Endodermal cell (in vitro differentiated cells): ENCODE measurements around the gene RPL36. TPM values are rescaled to one million over a fixed set of nuclear protein-coding genes. Genes with fewer than 3 reads are reported as not detected.

Source experiments
- DNase-seq: peaks from one replicate; pipeline ENCODE4 v3.0.0-alpha.2; 2017
- H3K27ac ChIP-seq: 2 replicates; pipeline ENCODE4 v1.5.1; 2013; ENCODE audit warnings: mild to moderate bottlenecking, low read depth, low read length, moderate library complexity
- H3K27me3 ChIP-seq: 2 replicates; pipeline ENCODE4 v1.6.1; 2013; ENCODE audit warnings: mild to moderate bottlenecking, low read length, moderate library complexity; ENCODE audit not compliant: insufficient read depth, control insufficient read depth, poor library complexity, severe bottlenecking
- H3K36me3 ChIP-seq: 2 replicates; pipeline ENCODE4 v1.7.0; 2013; ENCODE audit warnings: mild to moderate bottlenecking, low read length, moderate library complexity; ENCODE audit not compliant: control insufficient read depth, insufficient read depth
- H3K4me1 ChIP-seq: one replicate; pipeline ENCODE4 v1.7.0; 2013; ENCODE audit warnings: low read length; ENCODE audit not compliant: control insufficient read depth, insufficient read depth
- H3K4me3 ChIP-seq: 2 replicates; pipeline ENCODE4 v1.5.1; 2013; ENCODE audit warnings: mild to moderate bottlenecking, low read length, moderate library complexity
- H3K9ac ChIP-seq: 2 replicates; pipeline ENCODE4 v1.6.1; 2013; ENCODE audit warnings: mild to moderate bottlenecking, low read length, moderate library complexity; ENCODE audit not compliant: poor library complexity, severe bottlenecking; ENCODE audit errors: extremely low read depth
- H3K9me3 ChIP-seq: 2 replicates; pipeline ENCODE4 v1.6.1; 2013; ENCODE audit warnings: mild to moderate bottlenecking, low read length, moderate library complexity; ENCODE audit not compliant: control insufficient read depth
- H3K27ac Mint-ChIP-seq: 2 replicates; pipeline ENCODE4 v1.8.0; 2020; ENCODE audit warnings: mixed read lengths
- H3K27me3 Mint-ChIP-seq: 2 replicates; pipeline ENCODE4 v1.8.0; 2021; ENCODE audit warnings: mild to moderate bottlenecking, mixed read lengths; ENCODE audit not compliant: insufficient read depth
- H3K36me3 Mint-ChIP-seq: 2 replicates; pipeline ENCODE4 v1.8.0; 2020; ENCODE audit warnings: low read depth, mixed read lengths
- H3K4me1 Mint-ChIP-seq: 2 replicates; pipeline ENCODE4 v1.8.0; 2020; ENCODE audit warnings: mixed read lengths
- H3K4me3 Mint-ChIP-seq: 2 replicates; pipeline ENCODE4 v1.8.0; 2020; ENCODE audit warnings: mild to moderate bottlenecking, moderate library complexity, mixed read lengths
- H3K9me3 Mint-ChIP-seq: 2 replicates; pipeline ENCODE4 v1.8.0; 2020; ENCODE audit warnings: mild to moderate bottlenecking, mixed read lengths
- CTCF ChIP-seq: fragments of 200-600 bp; sonication (generic); conservative IDR thresholded peaks from 2 replicates; pipeline ENCODE4 v1.5.0; 2021; ENCODE audit warnings: antibody characterized with exemption, mild to moderate bottlenecking
- WGBS, 2 experiments: methylation state at CpG; one replicate each; pipeline versions ENCODE4 v1.1.5 to v1.1.7; 2013; ENCODE audit warnings: missing lambda C conversion rate in 2 of 2, mixed read lengths in 1 of 2; ENCODE audit not compliant: insufficient coverage in 1 of 2, insufficient read length in 1 of 2; 5-methylcytosine and 5-hydroxymethylcytosine counted together
- total RNA-seq, 2 donors: library from RNA; stranded (reverse); fragmentation: NEBNext Ultra II Directional in 1 of 2; extraction: Animal tissue kit (Norgen Biotek cat#: 25700) in 1 of 2; gene quantifications; 2 replicates in 1 of 2; 3 replicates in 1 of 2; pipeline ENCODE4 v1.2.1, GENCODE V29; 2021

RPL36 gene
- total RNA-seq, 2 donors from 2014 or later = 1,005 to 1,008 TPM

GRCh38 chr19:5646703-5647102 is 43.4 kb upstream of the RPL36 start:
- 90 to 98% methylated on average over 4 of the region's 4 CpGs for WGBS, 2 experiments
- no peaks in the 10 kb centered on the region for H3K4me1 ChIP-seq
- Mint-ChIP-seq H3K4me3 (no peak overlapping the region), H3K9me3 (no peaks in the 10 kb centered on the region), H3K4me1 (peaks cover 1% of the 10 kb centered on the region), H3K27me3 (no peaks in the 10 kb centered on the region), H3K36me3 (peaks cover 89% of the 10 kb centered on the region), H3K27ac (peak overlapping the region; percentile 45)
- TF ChIP-seq CTCF = no peak
- H3K9me3 ChIP-seq = no peaks in the 10 kb centered on the region
- no peak overlapping the region for H3K4me3 ChIP-seq
- H3K36me3 ChIP-seq = peaks cover 90% of the 10 kb centered on the region
- H3K27ac ChIP-seq = no peak overlapping the region
- H3K9ac ChIP-seq = no peak overlapping the region
- no peaks in the 10 kb centered on the region for H3K27me3 ChIP-seq
- no peak for DNase-seq

- H3K9me3 Mint-ChIP-seq = no peaks in the 10 kb centered on the region
- Histone ChIP-seq H3K27ac (no peak overlapping the region), H3K4me3 (no peak overlapping the region), H3K9me3 (no peaks in the 10 kb centered on the region), H3K27me3 (no peaks in the 10 kb centered on the region), H3K36me3 (peaks cover 92% of the 10 kb centered on the region), H3K4me1 (no peaks in the 10 kb centered on the region), H3K9ac (no peak overlapping the region)
- no peak for DNase-seq
- peaks cover 87% of the 10 kb centered on the region for H3K36me3 Mint-ChIP-seq
- H3K4me3 Mint-ChIP-seq = no peak overlapping the region
- no peaks in the 10 kb centered on the region for H3K27me3 Mint-ChIP-seq
- no peak for TF ChIP-seq CTCF
- WGBS, 2 experiments = 93 to 94% methylated on average over 2 to 3 of the region's 11 CpGs
- no peaks in the 10 kb centered on the region for H3K4me1 Mint-ChIP-seq
- no peak overlapping the region for H3K27ac Mint-ChIP-seq
These were observed 41.6 kb upstream of the RPL36 start for GRCh38 chr19:5648464-5648863.

GRCh38 chr19:5651361-5651760 is 38.7 kb upstream of the RPL36 start:
- Histone ChIP-seq H3K9me3 (no peaks in the 10 kb centered on the region), H3K27me3 (no peaks in the 10 kb centered on the region), H3K4me1 (no peaks in the 10 kb centered on the region), H3K4me3 (no peak overlapping the region), H3K36me3 (peaks cover 91% of the 10 kb centered on the region), H3K27ac (no peak overlapping the region), H3K9ac (no peak overlapping the region)
- H3K27ac Mint-ChIP-seq = no peak overlapping the region
- peaks cover 80% of the 10 kb centered on the region for H3K36me3 Mint-ChIP-seq
- no peaks in the 10 kb centered on the region for H3K4me1 Mint-ChIP-seq
- H3K9me3 Mint-ChIP-seq = no peaks in the 10 kb centered on the region
- no peak overlapping the region for H3K4me3 Mint-ChIP-seq
- H3K27me3 Mint-ChIP-seq = no peaks in the 10 kb centered on the region
- TF ChIP-seq CTCF = peak; percentile 48
- 94 to 95% methylated on average over 3 to 5 of the region's 5 CpGs for WGBS, 2 experiments
- no peak for DNase-seq
